ENCODE measurements around the gene NKX1-1. TPM values are rescaled to one million over a fixed set of nuclear protein-coding genes. Genes with fewer than 3 reads are reported as not detected.

Gene NKX1-1
- total RNA-seq, 4 donors from 2014 or later = not detected

GRCh38 chr4:1368421-1369090, 37.7 kb downstream of the NKX1-1 start:
- no peak for ATAC-seq
- Histone ChIP-seq H3K4me3 (no peak overlapping the region), H3K27me3 (no peaks in the 10 kb centered on the region), H3K36me3 (peaks cover 0 to 89% of the 10 kb centered on the region in 2 donors), H3K4me1 (no peaks in the 10 kb centered on the region), H3K9me3 (no peaks in the 10 kb centered on the region), H3K27ac (no peak overlapping the region)
- no peak for TF ChIP-seq EP300 (IDR thresholded peaks at IDR 0.05)
- no peak for TF ChIP-seq POLR2A (IDR thresholded peaks at IDR 0.05)
- no peak for TF ChIP-seq CTCF (IDR thresholded peaks at IDR 0.05)
- no peak for TF ChIP-seq POLR2AphosphoS5 (IDR thresholded peaks at IDR 0.05)
- WGBS, 2 donors (ENCODE audit: low coverage in 1 of 2) = 89 to 92% methylated on average over 2 to 3 of the region's 24 CpGs

GRCh38 chr4:1367936-1368289, 38.3 kb downstream of the NKX1-1 start:
- Histone ChIP-seq H3K27me3 (no peaks in the 10 kb centered on the region), H3K4me1 (no peaks in the 10 kb centered on the region), H3K36me3 (peaks cover 0 to 86% of the 10 kb centered on the region in 2 donors), H3K27ac (no peak overlapping the region), H3K9me3 (no peaks in the 10 kb centered on the region), H3K4me3 (no peak overlapping the region)
- ATAC-seq = no peak
- no peak for TF ChIP-seq CTCF (IDR thresholded peaks at IDR 0.05)
- TF ChIP-seq EP300 (IDR thresholded peaks at IDR 0.05) = no peak
- TF ChIP-seq POLR2AphosphoS5 (IDR thresholded peaks at IDR 0.05) = no peak
- no peak for TF ChIP-seq POLR2A (IDR thresholded peaks at IDR 0.05)
- WGBS, 2 donors (ENCODE audit: low coverage in 1 of 2) = 100% methylated on average over 1 of the region's 10 CpGs; no CpG with 5 or more reads in 1 of the 2 donors

- H3K4me1 ChIP-seq = no peaks in the 10 kb centered on the region
- no peaks in the 10 kb centered on the region for H3K27me3 ChIP-seq
- TF ChIP-seq POLR2A (IDR thresholded peaks at IDR 0.05) (no peak), POLR2AphosphoS5 (IDR thresholded peaks at IDR 0.05) (no peak), EP300 (IDR thresholded peaks at IDR 0.05) (no peak)
- H3K4me3 ChIP-seq = no peak overlapping the region
- no peaks in the 10 kb centered on the region for H3K9me3 ChIP-seq
- WGBS, 2 donors (ENCODE audit: low coverage in 1 of 2) = 100% methylated on average over 2 of the region's 17 CpGs; no CpG with 5 or more reads in 1 of the 2 donors
- ATAC-seq = no peak
- H3K36me3 ChIP-seq = peaks cover 0 to 86% of the 10 kb centered on the region in 2 donors
- H3K27ac ChIP-seq = no peak overlapping the region
Observed at GRCh38 chr4:1367230-1367935, 38.9 kb downstream of the NKX1-1 start.

- TF ChIP-seq POLR2A (IDR thresholded peaks at IDR 0.05) = no peak
- TF ChIP-seq CTCF (IDR thresholded peaks at IDR 0.05) = no peak
- TF ChIP-seq EP300 (IDR thresholded peaks at IDR 0.05) = no peak
- no peak for TF ChIP-seq POLR2AphosphoS5 (IDR thresholded peaks at IDR 0.05)
- Histone ChIP-seq H3K36me3 (peaks cover 0 to 83% of the 10 kb centered on the region in 2 donors), H3K9me3 (no peaks in the 10 kb centered on the region), H3K27me3 (no peaks in the 10 kb centered on the region), H3K4me1 (no peaks in the 10 kb centered on the region), H3K27ac (no peak overlapping the region), H3K4me3 (no peak overlapping the region)
- 92 to 95% methylated on average over 2 to 4 of the region's 35 CpGs for WGBS, 2 donors (ENCODE audit: low coverage in 1 of 2)
- no peak for ATAC-seq
Observed at GRCh38 chr4:1366371-1367229, 39.6 kb downstream of the NKX1-1 start.

Measured in gastroesophageal sphincter (tissue), 4 donors.